Daoy (cell line): ENCODE measurements around the gene EPHA6. TPM values are rescaled to one million over a fixed set of nuclear protein-coding genes. Genes with fewer than 3 reads are reported as not detected.
"Not testable (repeated sequence)": the region's sequence is repeated elsewhere in the genome, so short reads cannot be mapped to it uniquely, and the experiment has no call there.

Source experiments
- DNase-seq: peaks from one replicate; pipeline ENCODE4 v3.0.0-alpha.2; 2015; ENCODE audit warnings: low read depth
- total RNA-seq: library from RNA; depleted of rRNA; stranded (reverse); fragments of >200 nt; shearing (Covaris generic); gene quantifications from 2 replicates; pipeline ENCODE4 v1.2.3, GENCODE V29; 2014

The EPHA6 gene
- total RNA-seq, 1 experiment from 2014 or later, result not detected

DNA sequence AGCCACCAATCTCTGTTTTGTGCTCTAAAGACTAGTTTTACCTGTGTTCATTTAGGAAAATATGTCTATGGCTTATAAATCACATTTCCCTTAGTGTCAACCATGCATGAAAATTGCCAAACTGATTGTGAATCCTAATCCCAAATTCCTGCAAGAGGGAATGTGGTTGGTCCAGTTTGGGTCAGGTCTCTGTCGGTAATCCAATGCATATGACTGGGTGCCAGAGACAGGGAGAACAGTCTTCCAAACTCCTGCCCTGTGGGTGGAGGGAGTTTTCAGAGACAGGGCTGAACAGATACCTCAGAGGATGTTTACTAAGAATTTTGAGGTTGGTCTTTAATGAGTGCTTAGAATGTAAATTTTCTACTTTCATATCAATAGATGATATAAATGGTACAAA, 649.6 kb downstream of the EPHA6 start:
- DNase-seq, result no peak

DNA sequence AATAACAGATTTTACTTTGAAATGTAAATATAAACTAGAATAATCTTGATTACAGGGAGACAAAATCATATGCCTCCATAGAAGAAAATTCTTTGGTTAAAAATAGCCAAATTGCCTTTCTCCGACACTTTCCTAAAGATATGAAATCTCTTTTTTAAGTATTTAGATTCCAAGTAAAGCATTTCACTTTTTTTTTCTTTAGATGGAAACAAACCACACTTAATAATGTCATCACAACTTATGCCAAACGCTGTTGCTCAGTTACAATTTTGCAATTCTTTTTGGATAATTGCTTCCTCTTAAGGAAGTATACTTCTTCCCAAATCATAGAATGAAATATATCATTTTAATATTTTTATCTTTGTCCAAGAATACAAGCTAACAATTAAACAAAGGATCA, 656.1 kb downstream of the EPHA6 start:
- DNase-seq, result no peak

DNA sequence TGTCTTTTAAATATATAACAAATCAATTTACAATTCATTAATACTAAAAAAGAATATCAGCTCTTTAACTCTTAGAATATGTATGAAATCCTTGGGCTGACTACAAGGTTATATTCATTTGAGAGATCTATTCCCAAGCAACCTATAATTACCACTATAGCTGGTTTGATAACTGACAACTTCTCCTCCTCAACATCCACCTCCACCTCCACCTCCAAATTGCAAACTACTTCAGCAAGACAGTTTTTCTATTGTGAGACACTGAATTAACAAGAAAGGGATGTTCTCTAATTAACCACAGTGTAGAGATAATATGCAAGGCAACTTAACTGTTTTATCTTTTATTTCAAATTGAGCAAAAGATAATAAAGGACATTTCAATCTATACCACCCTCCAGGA, 665.3 kb downstream of the EPHA6 start:
- DNase-seq, result no peak

DNA sequence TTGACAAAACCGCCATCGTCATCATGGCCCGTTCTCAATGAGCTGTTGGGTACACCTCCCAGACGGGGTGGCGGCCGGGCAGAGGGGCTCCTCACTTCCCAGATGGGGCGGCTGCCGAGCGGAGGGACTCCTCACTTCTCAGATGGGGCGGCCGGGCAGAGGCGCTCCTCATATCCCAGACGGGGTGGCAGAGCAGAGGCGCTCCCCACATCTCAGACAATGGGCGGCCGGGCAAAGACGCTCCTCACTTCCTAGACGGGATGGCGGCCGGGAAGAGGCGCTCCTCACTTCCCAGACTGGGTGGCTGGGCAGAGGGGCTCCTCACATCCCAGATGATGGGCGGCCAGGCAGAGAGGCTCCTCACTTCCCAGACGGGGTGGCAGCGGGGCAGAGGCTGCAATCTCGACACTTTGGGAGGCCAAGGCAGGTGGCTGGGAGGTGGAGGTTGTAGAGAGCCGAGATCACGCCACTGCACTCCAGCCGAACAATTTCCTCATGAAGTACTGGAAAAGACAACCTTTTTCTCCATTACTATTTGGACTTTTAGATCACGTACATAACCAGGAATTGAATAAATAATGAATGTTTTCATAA, 666.4 kb downstream of the EPHA6 start:
- not testable (repeated sequence) for DNase-seq

DNA sequence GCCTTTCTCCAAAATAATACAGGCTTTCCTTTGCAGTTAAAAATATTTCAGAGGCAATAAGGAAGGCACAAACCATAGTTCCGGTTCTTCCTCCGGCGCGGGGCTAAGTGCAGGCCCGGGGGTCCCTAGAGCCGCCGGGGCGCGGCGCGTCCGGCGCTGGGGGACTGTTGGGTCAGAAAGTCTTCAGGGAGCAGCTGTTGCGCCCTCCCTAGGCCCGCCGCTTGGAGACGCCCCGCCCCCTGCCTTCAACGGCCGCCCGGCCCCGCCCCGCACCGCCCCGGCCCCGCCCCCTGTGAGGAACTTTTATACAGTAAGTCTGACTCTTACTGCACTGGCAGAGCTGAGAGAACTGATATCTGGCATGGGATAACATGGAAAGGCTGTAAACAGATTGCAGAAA, 667.0 kb downstream of the EPHA6 start:
- DNase-seq, result no peak

GRCh38 chr3:97485206-97485605, 670.8 kb downstream of the EPHA6 start:
- DNase-seq, result no peak

DNA sequence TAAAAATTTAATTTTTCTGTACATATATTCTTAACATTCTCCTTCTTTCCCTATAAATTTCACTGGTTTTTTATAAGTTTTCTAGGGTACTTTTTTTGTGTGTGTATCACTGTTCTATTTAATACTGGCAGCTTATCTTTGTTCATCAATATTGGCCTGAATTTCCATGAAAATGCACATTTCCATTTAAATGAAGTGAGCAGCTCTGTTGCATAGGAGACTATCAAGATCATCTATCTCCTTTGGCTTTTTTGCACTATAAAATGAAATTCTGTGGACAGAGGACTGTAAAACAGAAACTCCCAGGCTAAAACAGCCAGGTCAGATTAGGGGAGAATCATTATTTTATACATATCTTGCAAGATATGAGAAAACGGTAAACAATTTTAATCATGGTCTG, 673.2 kb downstream of the EPHA6 start:
- DNase-seq, result no peak

GRCh38 chr3:97488741-97489140, 674.3 kb downstream of the EPHA6 start:
- no peak for DNase-seq

DNA sequence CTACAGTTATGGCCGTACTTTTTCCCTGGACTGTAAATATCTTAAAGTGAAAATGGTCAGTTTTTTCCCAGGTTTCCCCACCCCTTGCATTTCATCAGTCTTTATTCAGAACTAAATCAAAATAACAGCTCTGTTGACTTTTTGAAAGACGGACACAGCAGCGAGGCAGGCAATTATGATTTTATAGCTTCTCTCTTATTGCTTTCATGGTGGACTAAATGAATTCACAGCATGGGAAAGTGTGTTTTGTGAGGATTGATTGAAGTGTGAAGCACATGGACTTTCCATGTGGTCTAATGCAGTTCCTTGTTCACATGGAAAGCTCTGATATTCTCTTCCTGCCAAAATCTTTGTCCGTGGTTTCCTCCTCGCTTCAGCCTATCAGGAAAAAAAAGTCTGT, 681.5 kb downstream of the EPHA6 start:
- DNase-seq, result no peak

DNA sequence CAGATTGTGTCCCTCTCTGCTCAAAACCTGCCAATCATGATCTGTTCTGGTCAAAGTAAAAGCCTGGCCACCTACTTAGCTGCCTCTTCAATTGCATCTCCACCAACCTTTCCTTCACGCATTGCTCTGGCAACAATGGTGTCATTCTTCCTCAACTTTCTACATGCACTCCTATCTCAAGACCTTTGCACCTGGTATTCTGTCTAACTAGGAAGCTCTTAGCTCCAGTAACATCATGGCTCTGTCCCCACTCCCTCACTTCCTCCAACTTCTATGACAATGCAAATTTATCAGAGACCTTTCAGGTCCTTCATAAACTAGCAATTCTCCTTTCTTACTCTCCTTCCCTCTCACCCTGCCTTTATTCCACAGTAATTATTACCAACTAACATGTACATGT, 682.7 kb downstream of the EPHA6 start:
- DNase-seq, result no peak

- no peak for DNase-seq
Observed at GRCh38 chr3:97504463-97504862, 690.1 kb downstream of the EPHA6 start.

GRCh38 chr3:97510795-97511194, 696.4 kb downstream of the EPHA6 start:
- DNase-seq, result no peak

DNA sequence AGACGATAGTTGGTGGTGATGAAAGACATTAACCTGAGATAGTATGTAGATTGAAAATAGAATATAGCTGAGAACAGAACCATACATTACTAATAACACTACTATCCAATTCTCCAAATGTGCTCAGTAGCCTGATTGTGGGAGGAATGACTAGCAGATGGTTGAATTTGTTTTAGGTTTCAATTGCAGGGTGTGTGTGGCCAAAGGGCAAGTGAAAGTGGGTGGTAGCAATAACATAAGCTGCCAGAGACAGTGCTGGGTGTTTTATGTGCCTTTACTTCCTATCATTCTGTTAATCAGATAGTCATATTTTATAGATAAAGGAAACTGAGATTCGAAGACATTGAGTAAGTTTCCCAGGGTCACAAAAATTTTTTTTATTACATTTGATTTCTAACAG, 700.7 kb downstream of the EPHA6 start:
- DNase-seq, result no peak

GRCh38 chr3:97530691-97531090, 716.3 kb downstream of the EPHA6 start:
- no peak for DNase-seq

GRCh38 chr3:97547573-97547972, 733.2 kb downstream of the EPHA6 start:
- DNase-seq, result not testable (repeated sequence)

- no peak for DNase-seq
Observed at GRCh38 chr3:97550408-97550807, 736.0 kb downstream of the EPHA6 start.

DNA sequence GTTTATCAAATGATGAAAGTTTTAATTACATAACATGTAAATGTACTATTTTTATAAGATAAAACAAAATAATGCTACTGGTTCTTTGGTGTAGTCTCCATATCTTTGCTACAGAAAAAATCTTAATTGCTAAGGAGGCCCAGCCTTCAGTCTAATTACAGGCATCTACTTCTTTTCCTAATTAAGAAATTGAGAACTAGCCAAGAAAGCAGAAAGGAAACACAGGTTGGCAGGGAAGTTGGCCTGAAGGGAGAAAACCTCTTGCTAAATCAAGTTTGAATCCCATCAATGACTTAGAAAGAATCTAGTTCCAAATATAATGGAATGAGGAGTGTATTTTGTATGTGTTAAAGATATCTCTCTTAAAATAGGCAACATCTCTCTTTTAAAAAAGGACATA, 737.8 kb downstream of the EPHA6 start:
- no peak for DNase-seq

- no peak for DNase-seq
Observed at GRCh38 chr3:97575742-97576141, 761.3 kb downstream of the EPHA6 start.

- no peak for DNase-seq
Observed at GRCh38 chr3:97576221-97576620, 761.8 kb downstream of the EPHA6 start.

- DNase-seq, result no peak
Observed at GRCh38 chr3:97579365-97579764, 765.0 kb downstream of the EPHA6 start.

- DNase-seq, result no peak
Observed at GRCh38 chr3:97610626-97611025, 796.2 kb downstream of the EPHA6 start.

GRCh38 chr3:97612632-97613031, 798.2 kb downstream of the EPHA6 start:
- DNase-seq, result no peak

- DNase-seq, result no peak
Observed at GRCh38 chr3:97613139-97613538, 798.7 kb downstream of the EPHA6 start.

DNA sequence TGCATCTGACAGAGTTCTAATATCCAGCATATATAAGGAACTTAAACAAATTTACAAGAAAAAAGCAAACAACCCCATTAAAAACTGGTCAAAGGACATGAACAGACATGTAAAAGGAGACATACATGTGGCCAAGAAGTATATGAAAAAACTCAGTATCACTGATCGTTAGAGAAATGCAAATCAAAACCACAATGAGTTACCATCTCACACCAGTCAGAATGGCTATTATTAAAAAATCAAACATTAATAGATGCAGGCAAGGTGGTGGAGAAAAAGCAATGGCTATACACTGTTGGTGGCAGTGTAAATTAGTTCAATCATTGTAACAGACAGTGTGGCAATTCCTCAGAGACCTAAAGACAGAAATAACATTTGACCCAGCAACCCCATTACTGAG, 806.1 kb downstream of the EPHA6 start:
- not testable (repeated sequence) for DNase-seq

DNA sequence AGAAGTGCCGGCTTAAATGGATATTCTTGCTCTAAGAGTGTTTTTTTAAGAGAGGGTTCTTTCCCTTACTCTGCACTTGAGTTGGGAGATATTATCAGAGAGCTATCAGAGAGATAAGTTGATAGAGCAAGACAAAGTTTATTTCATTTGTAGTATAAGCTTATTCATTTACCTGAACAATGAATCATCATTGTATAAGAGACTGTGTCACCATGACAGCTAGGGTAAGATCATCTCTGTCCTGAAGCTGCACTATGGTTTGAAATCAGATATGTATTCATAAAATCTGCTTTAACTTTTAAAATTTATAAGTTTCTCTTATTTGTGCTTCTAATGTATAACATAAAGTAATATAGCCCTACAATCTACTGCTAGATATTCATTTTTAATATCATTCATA, 822.1 kb downstream of the EPHA6 start:
- no peak for DNase-seq
